Endothelial cell of umbilical vein (primary cell): ENCODE measurements around the gene CDKN1A. TPM values are rescaled to one million over a fixed set of nuclear protein-coding genes. Genes with fewer than 3 reads are reported as not detected.

Experiments used
- BruUV-seq: library from RNA; stranded (reverse); fragments of 400-500 nt; replicated peaks from 2 replicates; lab custom pipeline; 2021; lab: Mats Ljungman, UMichigan
- CTCF ChIA-PET: fragments of 300-600, 350-600 bp; sonication (Branson Sonifier 250); formaldehyde crosslinking; loops from one replicate; lab custom pipeline; 2021; ENCODE audit warnings: antibody characterized with exemption, inconsistent platforms; lab: Charles Lee
- POLR2A ChIA-PET: fragments of 300-600, 350-600 bp; sonication (Branson Sonifier 250); formaldehyde crosslinking; loops from one replicate; lab custom pipeline; 2021; ENCODE audit warnings: antibody characterized with exemption, inconsistent platforms; lab: Charles Lee
- DNase-seq: peaks from one replicate; pipeline ENCODE4 v3.0.0-alpha.2; 2011; ENCODE audit warnings: low read depth, low spot score
- FAIRE-seq: peaks from 2 replicates; lab custom pipeline; 2011; peaks lifted over from hg19 to GRCh38; lab: Jason Lieb, UNC
- H2AFZ ChIP-seq: 2 replicates; pipeline ENCODE4 v1.6.0; 2012; ENCODE audit warnings: low read depth, low read length, control low read depth, inconsistent platforms
- H3K27ac ChIP-seq: 2 replicates; pipeline ENCODE4 v1.5.1; 2011; ENCODE audit warnings: low read depth, mild to moderate bottlenecking, control low read depth, low read length, moderate library complexity; ENCODE audit not compliant: insufficient read depth
- H3K27me3 ChIP-seq, 2 experiments: 2 replicates each; pipeline versions ENCODE4 v1.6.0 to v1.6.1; 2011; ENCODE audit warnings: low read length in 2 of 2, mixed read lengths in 1 of 2; ENCODE audit not compliant: control insufficient read depth in 2 of 2, insufficient read depth in 2 of 2
- H3K36me3 ChIP-seq, 2 experiments: 2 replicates in 1 of 2; 3 replicates in 1 of 2; pipeline ENCODE4 v1.5.1; 2011; ENCODE audit warnings: low read length in 2 of 2, mild to moderate bottlenecking in 1 of 2, moderate library complexity in 1 of 2; ENCODE audit not compliant: control insufficient read depth in 2 of 2, insufficient read depth in 2 of 2; ENCODE audit errors: extremely low read depth in 1 of 2
- H3K4me1 ChIP-seq: 3 replicates; pipeline ENCODE4 v1.5.1; 2011; ENCODE audit warnings: mild to moderate bottlenecking, low read length; ENCODE audit not compliant: control insufficient read depth, insufficient read depth; ENCODE audit errors: extremely low read depth
- H3K4me2 ChIP-seq: 2 replicates; pipeline ENCODE4 v1.6.1; 2011; ENCODE audit warnings: low read length, control low read depth, mixed read lengths; ENCODE audit not compliant: insufficient read depth
- H3K4me3 ChIP-seq, 3 experiments: fragments of 200-600 bp in 1 of 3; sonication (generic), shearing (Covaris generic) in 1 of 3; replicated peaks in 1 of 3; 2 replicates each; pipeline ENCODE4 v1.5.1; 2011 to 2016; ENCODE audit warnings: control low read depth in 3 of 3, low read length in 3 of 3, mild to moderate bottlenecking in 2 of 3, inconsistent platforms in 1 of 3, low read depth in 1 of 3, moderate library complexity in 1 of 3; ENCODE audit not compliant: insufficient read depth in 1 of 3
- H3K79me2 ChIP-seq: 2 replicates; pipeline ENCODE4 v1.6.0; 2012; ENCODE audit warnings: low read length, inconsistent platforms; ENCODE audit not compliant: control insufficient read depth, insufficient read depth
- H3K9ac ChIP-seq: replicated peaks from 2 replicates; pipeline ENCODE3; 2011; ENCODE audit warnings: low read length, control low read depth; ENCODE audit not compliant: insufficient read depth; ENCODE audit errors: extremely low read depth
- H3K9me1 ChIP-seq: replicated peaks from 3 replicates; pipeline ENCODE4 v1.6.0; 2011; ENCODE audit warnings: mild to moderate bottlenecking, low read length; ENCODE audit not compliant: control insufficient read depth, insufficient read depth; ENCODE audit errors: extremely low read depth
- H3K9me3 ChIP-seq: replicated peaks from 2 replicates; pipeline ENCODE4 v1.5.1; 2012; ENCODE audit warnings: low read length, inconsistent platforms; ENCODE audit not compliant: control insufficient read depth, insufficient read depth
- H4K20me1 ChIP-seq: replicated peaks from 2 replicates; pipeline ENCODE3; 2011; ENCODE audit warnings: mild to moderate bottlenecking, low read length; ENCODE audit not compliant: control insufficient read depth, insufficient read depth; ENCODE audit errors: extremely low read depth
- FOS ChIP-seq: IDR thresholded peaks from 2 replicates; pipeline ENCODE4 v1.6.1; 2011; ENCODE audit warnings: mild to moderate bottlenecking, low read length, moderate library complexity, borderline replicate concordance; ENCODE audit not compliant: insufficient read depth
- GATA2 ChIP-seq: IDR thresholded peaks from 2 replicates; pipeline ENCODE4 v1.7.0; 2011; ENCODE audit warnings: low read depth, mild to moderate bottlenecking, moderate library complexity, mixed read lengths, low read length; ENCODE audit not compliant: insufficient read length, insufficient read depth
- JUN ChIP-seq: IDR thresholded peaks from 2 replicates; pipeline ENCODE4 v1.6.1; 2011; ENCODE audit warnings: borderline replicate concordance, low read depth; ENCODE audit not compliant: insufficient read length, insufficient read depth
- MYC ChIP-seq: IDR thresholded peaks from one replicate; pipeline ENCODE4 v1.6.1; 2011; ENCODE audit warnings: mild to moderate bottlenecking, low read depth, low read length
- POLR2A ChIP-seq: IDR thresholded peaks from 2 replicates; pipeline ENCODE4 v1.6.1; 2012; ENCODE audit warnings: low read depth, mild to moderate bottlenecking, control low read depth, low read length
- POLR2AphosphoS5 ChIP-seq: IDR thresholded peaks from 2 replicates; pipeline ENCODE4 v1.6.1; 2012; ENCODE audit warnings: low read depth, mild to moderate bottlenecking, control low read depth, low read length, moderate library complexity; ENCODE audit not compliant: insufficient read depth
- dilution Hi-C: fragments of 300-500 bp; cut with MboI; formaldehyde crosslinking; loops from one replicate; pipeline ENCODE4 v1.15.0; 2019; ENCODE audit warnings: low sequenced_read_pairs; ENCODE audit not compliant: extremely low pct_ligation_motif_present
- intact Hi-C: fragments of 100-400 bp; cut with micrococcal nuclease; formaldehyde crosslinking; loops from one replicate; pipeline ENCODE4 v1.10.0; 2022
- polyA plus RNA-seq, 4 experiments: library from polyadenylated mRNA; depleted of rRNA in 3 of 4; stranded (reverse) in 3 of 4; unstranded in 1 of 4; fragments of >200 nt; gene quantifications; 2 replicates each; pipeline versions ENCODE4 v1.2.1 to v1.2.3, GENCODE V29; 2011 to 2012; ENCODE audit warnings: missing spikeins in 1 of 4
- total RNA-seq: library from RNA; stranded (reverse); gene quantifications from 2 replicates; pipeline ENCODE4 v1.2.3, GENCODE V29; 2021
- TF ChIP-seq, protein P1 (sequence below), 2 donors: IDR thresholded peaks; 1 replicate in 1 of 2; 2 replicates in 1 of 2; pipeline ENCODE4 v1.5.1; 2011; ENCODE audit warnings: low read length in 2 of 2, mild to moderate bottlenecking in 2 of 2, moderate library complexity in 2 of 2, control low read depth in 1 of 2, inconsistent platforms in 1 of 2, low read depth in 1 of 2; ENCODE audit not compliant: insufficient read depth in 1 of 2; ENCODE audit errors: extremely low read depth in 1 of 2
- TF ChIP-seq, protein P2 (sequence below): IDR thresholded peaks from 2 replicates; pipeline ENCODE4 v1.6.1; 2011; ENCODE audit not compliant: insufficient read depth, insufficient read length

The CDKN1A gene
- total and polyA plus RNA-seq, 2 donors (not counting 3 experiments of a cell fraction or from before 2014, with no cell fraction given) = 170 to 238 TPM

DNA sequence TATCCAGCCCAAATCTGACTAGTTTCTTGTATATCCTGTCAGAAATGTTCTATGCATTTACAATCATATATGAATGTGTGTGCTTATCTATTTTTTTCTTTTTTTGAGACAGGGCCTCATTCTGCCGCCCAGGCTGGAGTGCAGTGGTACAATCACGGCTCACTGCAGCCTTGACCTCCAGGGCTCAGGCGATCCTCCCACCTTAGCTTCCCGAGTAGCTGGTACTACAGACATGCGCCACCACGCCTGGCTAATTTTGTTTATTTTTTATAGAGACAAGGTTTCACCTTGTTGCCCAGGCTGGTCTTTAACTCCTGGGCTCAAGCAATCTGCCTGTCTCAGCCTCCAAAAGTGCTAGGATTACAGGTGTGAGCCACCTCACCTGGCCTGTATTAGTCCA lies 16.1 kb downstream of the CDKN1A start:
- FAIRE-seq (no peak), DNase-seq (no peak)
- Histone ChIP-seq H4K20me1 (no peaks in the 10 kb centered on the region), H3K4me1 (no peaks in the 10 kb centered on the region), H3K27ac (no peak overlapping the region), H2AFZ (no peak overlapping the region), H3K79me2 (no peaks in the 10 kb centered on the region), H3K4me3 (no peak overlapping the region), H3K9ac (no peak overlapping the region), H3K27me3 (no peaks in the 10 kb centered on the region), H3K36me3 (no peaks in the 10 kb centered on the region), H3K4me2 (no peak overlapping the region), H3K9me3 (no peaks in the 10 kb centered on the region), H3K9me1 (no peaks in the 10 kb centered on the region)
- CTCF ChIA-PET = interaction anchor here (1.1 to 1.6 kb wide), 2 partner anchors 30 to 64 kb away, joined by 3 to 6 read pairs; no protein-coding TSS in a partner anchor
- TF ChIP-seq MYC (no peak), JUN (no peak), POLR2AphosphoS5 (no peak), POLR2A (no peak), FOS (no peak), GATA2 (no peak)
- TF ChIP-seq, protein P1, sequence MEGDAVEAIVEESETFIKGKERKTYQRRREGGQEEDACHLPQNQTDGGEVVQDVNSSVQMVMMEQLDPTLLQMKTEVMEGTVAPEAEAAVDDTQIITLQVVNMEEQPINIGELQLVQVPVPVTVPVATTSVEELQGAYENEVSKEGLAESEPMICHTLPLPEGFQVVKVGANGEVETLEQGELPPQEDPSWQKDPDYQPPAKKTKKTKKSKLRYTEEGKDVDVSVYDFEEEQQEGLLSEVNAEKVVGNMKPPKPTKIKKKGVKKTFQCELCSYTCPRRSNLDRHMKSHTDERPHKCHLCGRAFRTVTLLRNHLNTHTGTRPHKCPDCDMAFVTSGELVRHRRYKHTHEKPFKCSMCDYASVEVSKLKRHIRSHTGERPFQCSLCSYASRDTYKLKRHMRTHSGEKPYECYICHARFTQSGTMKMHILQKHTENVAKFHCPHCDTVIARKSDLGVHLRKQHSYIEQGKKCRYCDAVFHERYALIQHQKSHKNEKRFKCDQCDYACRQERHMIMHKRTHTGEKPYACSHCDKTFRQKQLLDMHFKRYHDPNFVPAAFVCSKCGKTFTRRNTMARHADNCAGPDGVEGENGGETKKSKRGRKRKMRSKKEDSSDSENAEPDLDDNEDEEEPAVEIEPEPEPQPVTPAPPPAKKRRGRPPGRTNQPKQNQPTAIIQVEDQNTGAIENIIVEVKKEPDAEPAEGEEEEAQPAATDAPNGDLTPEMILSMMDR (IDR thresholded peaks at IDR 0.05; ENCODE audit: extremely low read depth in 1 of 2, insufficient read depth in 1 of 2, low read depth in 1 of 2, low read length in 2 of 2) = no peak
- TF ChIP-seq, protein P2, sequence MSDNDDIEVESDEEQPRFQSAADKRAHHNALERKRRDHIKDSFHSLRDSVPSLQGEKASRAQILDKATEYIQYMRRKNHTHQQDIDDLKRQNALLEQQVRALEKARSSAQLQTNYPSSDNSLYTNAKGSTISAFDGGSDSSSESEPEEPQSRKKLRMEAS = no peak
- dilution Hi-C loops (no loop called here), intact Hi-C loops (no loop called here)
- no TSS peak for BruUV-seq
- POLR2A ChIA-PET = no interaction called here
